Measurements from ENCODE around the gene ZIC1. TPM values are rescaled to one million over a fixed set of nuclear protein-coding genes. Genes with fewer than 3 reads are reported as not detected.

Gene ZIC1
- total and polyA plus RNA-seq, 2 of the 4 experiments (the other 2 are of a cell fraction), result not detected

DNA sequence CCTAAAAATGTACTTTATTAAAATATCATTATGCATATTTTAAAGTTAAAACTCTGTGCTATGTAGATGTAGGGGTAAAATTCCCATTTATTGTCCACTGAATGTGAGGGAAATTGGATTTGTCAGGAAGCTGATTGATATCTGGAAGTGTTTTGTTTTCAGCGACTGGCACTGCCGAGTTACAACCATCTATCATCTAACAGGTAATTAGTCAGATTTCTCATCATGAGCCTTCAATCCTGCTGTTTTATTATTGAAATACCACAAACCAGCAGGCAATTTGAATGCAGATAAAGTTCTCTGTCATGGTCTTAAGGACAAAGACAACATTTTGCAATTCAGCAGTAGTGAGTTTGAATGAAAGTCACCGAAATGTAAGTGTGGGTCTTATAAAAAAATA, 40.5 kb downstream of the ZIC1 start:
- no peak overlapping the region for H3K27ac ChIP-seq (ENCODE audit: insufficient read depth, low read length)
- H4K91ac ChIP-seq (ENCODE audit: insufficient read depth, low read depth, low read length), result no peak overlapping the region
- no peaks in the 10 kb centered on the region for H3K4me1 ChIP-seq (ENCODE audit: control insufficient read depth, insufficient read depth, low read length)
- TF ChIP-seq RCOR1 (IDR thresholded peaks at IDR 0.05; ENCODE audit: insufficient replicate concordance, low read length), result no peak
- no peak for TF ChIP-seq BHLHE40 (IDR thresholded peaks at IDR 0.05; ENCODE audit: low read depth, low read length)
- no peak for TF ChIP-seq USF2 (IDR thresholded peaks at IDR 0.05; ENCODE audit: low read depth, low read length)
- no peak for TF ChIP-seq CEBPB (IDR thresholded peaks at IDR 0.05; ENCODE audit: low read depth, low read length)
- H3K23ac ChIP-seq (ENCODE audit: low read depth, low read length), result no peak overlapping the region
- H3K4ac ChIP-seq (ENCODE audit: low read depth, low read length), result no peak overlapping the region
- H4K20me1 ChIP-seq (ENCODE audit: insufficient read depth, low read length), result no peaks in the 10 kb centered on the region
- H3K9me1 ChIP-seq (ENCODE audit: insufficient read depth, low read length), result no peaks in the 10 kb centered on the region
- no TSS peak for BruUV-seq (replicated peaks)
- no peak overlapping the region for H4K8ac ChIP-seq (ENCODE audit: low read depth in 2 of 2, low read length in 2 of 2)
- H2BK120ac ChIP-seq (ENCODE audit: low read depth, low read length), result no peak overlapping the region
- no peak for ATAC-seq (ENCODE audit: low read depth)
- H3K36me3 ChIP-seq (ENCODE audit: control insufficient read depth, insufficient read depth, low read length), result no peaks in the 10 kb centered on the region
- POLR2A ChIA-PET (ENCODE audit: unreplicated experiment), result no interaction called here
- no peak overlapping the region for H2AK9ac ChIP-seq (replicated peaks; ENCODE audit: low read depth, low read length, poor library complexity)
- no peak overlapping the region for H2BK15ac ChIP-seq (ENCODE audit: low read depth, low read length)
- CTCF ChIA-PET, result no interaction called here
- H4K5ac ChIP-seq (ENCODE audit: low read depth, low read length), result no peak overlapping the region
- no peak overlapping the region for H3K4me3 ChIP-seq (ENCODE audit: insufficient read depth, low read depth, low read length)
- no peak overlapping the region for H3K14ac ChIP-seq (replicated peaks; ENCODE audit: low read depth, low read length)
- intact Hi-C loops (cut with micrococcal nuclease), result no loop called here
- in situ Hi-C loops (cut with MboI; ENCODE audit: low sequenced_read_pairs), result no loop called here
- H3K4me2 ChIP-seq (ENCODE audit: low read depth, low read length), result no peak overlapping the region
- no peaks in the 10 kb centered on the region for H3K79me1 ChIP-seq (ENCODE audit: low read depth in 1 of 2, low read length in 2 of 2)
- H3K18ac ChIP-seq (ENCODE audit: low read depth, low read length), result no peak overlapping the region
- no peak overlapping the region for H2BK20ac ChIP-seq (ENCODE audit: low read depth, low read length)
- H3K56ac ChIP-seq (ENCODE audit: extremely low read depth, insufficient read depth, low read length), result no peak overlapping the region
- H3K9me3 ChIP-seq (ENCODE audit: control insufficient read depth, insufficient read depth, low read length), result no peaks in the 10 kb centered on the region
- dilution Hi-C loops (cut with HindIII; ENCODE audit: low sequenced_read_pairs, unreplicated experiment), result no loop called here
- no peaks in the 10 kb centered on the region for H3K27me3 ChIP-seq (ENCODE audit: control insufficient read depth, insufficient read depth, low read length)
- H2BK5ac ChIP-seq (ENCODE audit: low read depth, low read length, poor library complexity, severe bottlenecking), result no peak overlapping the region
- no CpG with 5 or more reads among the region's 3 CpGs for WGBS, 2 experiments (ENCODE audit: extremely low coverage in 2 of 2, insufficient read length in 1 of 2)
- no peak overlapping the region for H2AFZ ChIP-seq (replicated peaks; ENCODE audit: low read length, poor library complexity)
- no peak for DNase-seq
- H3K9ac ChIP-seq (ENCODE audit: low read depth, low read length), result no peak overlapping the region
- no peak overlapping the region for H2AK5ac ChIP-seq (ENCODE audit: low read depth, low read length)

All from IMR-90 (cell line).